ENCODE results near the gene ACIN1. TPM values are rescaled to one million over a fixed set of nuclear protein-coding genes. Genes with fewer than 3 reads are reported as not detected.
A peak's percentile ranks its signal among the peaks of the same experiment; 100 is the strongest.

ACIN1 gene
- total RNA-seq, 2 experiments from 2014 or later, result 282 to 288 TPM

DNA sequence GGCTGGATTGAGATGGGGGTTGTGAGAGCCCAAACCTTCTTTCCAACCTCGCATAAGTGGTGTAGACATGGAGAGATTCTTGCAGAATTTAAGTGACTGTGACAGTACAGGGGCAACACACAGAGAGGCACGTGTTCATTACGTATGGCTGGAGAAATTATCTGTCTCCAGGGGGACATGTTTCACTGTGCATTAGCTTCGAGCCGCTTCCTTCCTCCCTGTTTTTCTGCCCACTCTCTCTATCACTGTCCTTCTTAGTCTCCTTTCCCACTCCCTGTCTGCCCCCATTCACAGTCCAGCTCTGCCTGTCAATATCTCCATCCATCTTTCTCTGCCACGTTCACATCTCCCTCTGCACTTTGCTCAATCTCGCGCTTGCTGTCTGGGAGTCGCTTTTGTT is 73.5 kb downstream of the ACIN1 start:
- peak overlapping the region; percentile 79 for H3K4me3 Mint-ChIP-seq
- CTCF ChIA-PET, result interaction anchor here (1.1 to 1.9 kb wide), 3 partner anchors 10 to 27 kb away, joined by 4 to 7 read pairs (median 6); no protein-coding TSS in a partner anchor

GRCh38 chr14:23020143-23021128 is 74.5 kb downstream of the ACIN1 start:
- Mint-ChIP-seq H3K4me3 (peak overlapping the region; percentile 79), H3K36me3 (ENCODE audit: low read depth) (peaks cover 19% of the 10 kb centered on the region), H3K27ac (peak overlapping the region; percentile 87), H3K4me1 (ENCODE audit: low read depth) (peaks cover 60% of the 10 kb centered on the region), H3K9me3 (no peaks in the 10 kb centered on the region), H3K27me3 (no peaks in the 10 kb centered on the region)
- peak in 4 of 14 experiments; percentile 18 to 55 (median 38) for DNase-seq
- peaks cover 41% of the 10 kb centered on the region for H3K4me1 ChIP-seq (ENCODE audit: insufficient read depth, low read length)
- H3K27ac ChIP-seq (ENCODE audit: low read depth in 1 of 2, low read length in 2 of 2), result peak overlapping the region in 1 of 2 donors; percentile 33
- ChIA-PET CTCF (interaction anchor here (1.1 to 1.9 kb wide), 3 partner anchors 14 to 48 kb away, joined by 3 to 8 read pairs (median 6); no protein-coding TSS in a partner anchor), POLR2A (interaction anchor here (1.0 to 4.0 kb wide), 10 partner anchors 8 to 281 kb away, joined by 3 to 71 read pairs (median 4); partner anchors contain the start of genes PRMT5 and PSMB5)
- no peaks in the 10 kb centered on the region for H3K9me3 ChIP-seq (ENCODE audit: control insufficient read depth in 1 of 2, insufficient read depth in 1 of 2, low read length in 2 of 2)
- intact Hi-C loops (cut with DNase I, micrococcal nuclease), result loop anchor here in 1 of 2 experiments (1.0 kb wide), 2 partner anchors 10 to 14 kb away; partner anchors contain the start of genes C14orf93 and PSMB5
- TF ChIP-seq, protein P1, sequence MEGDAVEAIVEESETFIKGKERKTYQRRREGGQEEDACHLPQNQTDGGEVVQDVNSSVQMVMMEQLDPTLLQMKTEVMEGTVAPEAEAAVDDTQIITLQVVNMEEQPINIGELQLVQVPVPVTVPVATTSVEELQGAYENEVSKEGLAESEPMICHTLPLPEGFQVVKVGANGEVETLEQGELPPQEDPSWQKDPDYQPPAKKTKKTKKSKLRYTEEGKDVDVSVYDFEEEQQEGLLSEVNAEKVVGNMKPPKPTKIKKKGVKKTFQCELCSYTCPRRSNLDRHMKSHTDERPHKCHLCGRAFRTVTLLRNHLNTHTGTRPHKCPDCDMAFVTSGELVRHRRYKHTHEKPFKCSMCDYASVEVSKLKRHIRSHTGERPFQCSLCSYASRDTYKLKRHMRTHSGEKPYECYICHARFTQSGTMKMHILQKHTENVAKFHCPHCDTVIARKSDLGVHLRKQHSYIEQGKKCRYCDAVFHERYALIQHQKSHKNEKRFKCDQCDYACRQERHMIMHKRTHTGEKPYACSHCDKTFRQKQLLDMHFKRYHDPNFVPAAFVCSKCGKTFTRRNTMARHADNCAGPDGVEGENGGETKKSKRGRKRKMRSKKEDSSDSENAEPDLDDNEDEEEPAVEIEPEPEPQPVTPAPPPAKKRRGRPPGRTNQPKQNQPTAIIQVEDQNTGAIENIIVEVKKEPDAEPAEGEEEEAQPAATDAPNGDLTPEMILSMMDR (IDR thresholded peaks at IDR 0.05), result no peak
- H3K36me3 ChIP-seq (ENCODE audit: insufficient read depth, low read length), result peaks cover 3% of the 10 kb centered on the region
- peak overlapping the region; percentile 36 for H3K4me3 ChIP-seq (ENCODE audit: low read length)
- H3K27me3 ChIP-seq (ENCODE audit: control insufficient read depth in 1 of 2, insufficient read depth in 2 of 2, low read length in 2 of 2), result no peaks in the 10 kb centered on the region
- peak; percentile 89 for ATAC-seq (ENCODE audit: poor library complexity)

More for the DNA sequence above, 73.5 kb downstream of the ACIN1 start:
- TF ChIP-seq, protein P1 (IDR thresholded peaks at IDR 0.05), result no peak
- ATAC-seq (ENCODE audit: poor library complexity) (no peak), DNase-seq (no peak)
- Histone ChIP-seq H3K4me3 (ENCODE audit: low read length) (peak overlapping the region; percentile 36), H3K27me3 (ENCODE audit: control insufficient read depth in 1 of 2, insufficient read depth in 2 of 2, low read length in 2 of 2) (no peaks in the 10 kb centered on the region), H3K9me3 (ENCODE audit: control insufficient read depth in 1 of 2, insufficient read depth in 1 of 2, low read length in 2 of 2) (no peaks in the 10 kb centered on the region), H3K4me1 (ENCODE audit: insufficient read depth, low read length) (peaks cover 49% of the 10 kb centered on the region), H3K27ac (ENCODE audit: low read depth in 1 of 2, low read length in 2 of 2) (peak overlapping the region in 1 of 2 donors; percentile 25), H3K36me3 (ENCODE audit: insufficient read depth, low read length) (peaks cover 13% of the 10 kb centered on the region)
- Mint-ChIP-seq H3K27ac (peak overlapping the region; percentile 87), H3K27me3 (no peaks in the 10 kb centered on the region), H3K4me1 (ENCODE audit: low read depth) (peaks cover 63% of the 10 kb centered on the region), H3K9me3 (no peaks in the 10 kb centered on the region), H3K36me3 (ENCODE audit: low read depth) (peaks cover 28% of the 10 kb centered on the region)
- POLR2A ChIA-PET, result interaction anchor here (1.0 to 4.2 kb wide), 7 partner anchors 9 to 74 kb away, joined by 3 to 71 read pairs (median 8); partner anchors contain the start of genes ACIN1, C14orf119 and PSMB5
- intact Hi-C loops (cut with DNase I, micrococcal nuclease), result no loop called here

- POLR2A ChIA-PET, result interaction anchor here (1.4 kb wide), 1 partner anchor 11 kb away, joined by 3 read pairs; no protein-coding TSS in a partner anchor
- intact Hi-C loops (cut with DNase I, micrococcal nuclease), result no loop called here
- no peaks in the 10 kb centered on the region for H3K9me3 ChIP-seq (ENCODE audit: control insufficient read depth in 1 of 2, insufficient read depth in 1 of 2, low read length in 2 of 2)
These were observed 76.8 kb downstream of the ACIN1 start for GRCh38 chr14:23018107-23018506.

More at GRCh38 chr14:23018107-23018506, 76.8 kb downstream of the ACIN1 start:
- no peaks in the 10 kb centered on the region for H3K9me3 Mint-ChIP-seq
- H3K4me3 ChIP-seq (ENCODE audit: low read length), result no peak overlapping the region
- ATAC-seq (ENCODE audit: poor library complexity) (no peak), DNase-seq (no peak)
- peaks cover 4% of the 10 kb centered on the region for H3K36me3 Mint-ChIP-seq (ENCODE audit: low read depth)
- H3K4me1 ChIP-seq (ENCODE audit: insufficient read depth, low read length), result peaks cover 26% of the 10 kb centered on the region
- no peaks in the 10 kb centered on the region for H3K27me3 Mint-ChIP-seq
- H3K27ac ChIP-seq (ENCODE audit: low read depth in 1 of 2, low read length in 2 of 2), result no peak overlapping the region
- H3K27me3 ChIP-seq (ENCODE audit: control insufficient read depth in 1 of 2, insufficient read depth in 2 of 2, low read length in 2 of 2), result no peaks in the 10 kb centered on the region
- TF ChIP-seq, protein P1 (IDR thresholded peaks at IDR 0.05), result no peak
- no peak overlapping the region for H3K27ac Mint-ChIP-seq
- no peak overlapping the region for H3K4me3 Mint-ChIP-seq
- CTCF ChIA-PET, result interaction anchor here (0.7 kb wide), 1 partner anchor 11 kb away, joined by 3 read pairs; no protein-coding TSS in a partner anchor
- H3K36me3 ChIP-seq (ENCODE audit: insufficient read depth, low read length), result no peaks in the 10 kb centered on the region
- peaks cover 39% of the 10 kb centered on the region for H3K4me1 Mint-ChIP-seq (ENCODE audit: low read depth)
